NCI-H524 treated with DMSO at 0.1 percent for 48 hours (cell line): ENCODE measurements around the gene WDFY1.

Source experiments
- DNase-seq: peaks from one replicate; lab custom pipeline; 2025; lab: John Stamatoyannopoulos, UW

WDFY1 gene

GRCh38 chr2:223856584-223856983, 88.6 kb downstream of the WDFY1 start:
- DNase-seq: no peak

DNA sequence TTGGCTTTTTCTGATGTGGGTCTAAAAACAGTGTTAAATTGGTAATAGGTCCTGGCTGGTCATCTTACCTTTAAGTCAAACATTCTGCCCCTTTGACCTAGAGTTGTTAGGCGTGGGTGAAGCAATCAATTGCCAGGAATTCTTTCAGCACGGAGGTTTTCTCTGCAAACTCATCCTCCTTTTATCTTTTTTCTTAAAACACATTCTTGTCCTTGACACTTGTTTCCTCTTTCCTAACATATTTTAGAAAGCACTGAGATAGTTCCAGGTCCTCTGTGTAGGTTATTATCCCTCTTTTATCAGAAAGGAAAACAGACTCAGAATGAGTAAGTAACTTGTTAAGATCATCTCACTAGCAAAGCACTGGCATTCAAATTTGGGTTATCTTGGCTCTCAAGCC, 89.1 kb downstream of the WDFY1 start:
- DNase-seq: no peak

DNA sequence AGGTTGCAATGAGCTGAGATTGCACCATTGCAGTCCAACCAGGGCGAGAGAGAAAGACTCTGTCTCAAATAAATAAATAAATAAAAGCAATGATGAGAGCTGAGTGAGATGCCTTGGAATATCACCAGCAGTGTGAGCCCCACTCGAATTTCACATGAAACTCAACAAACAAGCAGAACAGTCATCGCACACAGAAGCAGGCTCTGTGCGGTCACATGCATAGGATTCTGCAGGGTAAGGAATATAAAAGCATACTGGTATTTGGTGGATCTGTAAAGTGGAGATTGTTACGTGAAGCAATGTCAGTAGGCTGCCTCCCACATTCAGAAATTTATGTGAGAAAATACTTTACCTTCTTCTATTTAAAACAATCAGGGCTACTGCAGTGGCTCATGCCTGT, 89.7 kb downstream of the WDFY1 start:
- no peak for DNase-seq

DNA sequence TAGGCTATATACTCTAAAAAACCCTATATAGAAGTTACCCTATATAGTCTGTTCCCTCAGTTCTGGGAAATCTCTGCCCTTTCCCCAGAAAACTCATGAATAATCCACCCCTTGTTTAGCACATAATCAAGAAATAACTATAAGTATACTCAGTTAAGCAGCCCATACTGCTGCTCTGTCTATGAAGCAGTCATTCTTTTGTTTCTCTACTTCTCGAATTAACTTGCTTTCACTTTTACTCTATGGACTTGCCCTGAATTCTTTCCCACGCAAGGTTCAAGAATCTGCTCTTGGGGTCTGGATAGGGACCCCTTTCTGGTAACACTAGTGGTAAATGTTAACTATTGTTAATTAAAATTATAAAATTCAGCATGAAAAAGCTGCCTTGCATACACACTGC, 90.4 kb downstream of the WDFY1 start:
- no peak for DNase-seq

DNA sequence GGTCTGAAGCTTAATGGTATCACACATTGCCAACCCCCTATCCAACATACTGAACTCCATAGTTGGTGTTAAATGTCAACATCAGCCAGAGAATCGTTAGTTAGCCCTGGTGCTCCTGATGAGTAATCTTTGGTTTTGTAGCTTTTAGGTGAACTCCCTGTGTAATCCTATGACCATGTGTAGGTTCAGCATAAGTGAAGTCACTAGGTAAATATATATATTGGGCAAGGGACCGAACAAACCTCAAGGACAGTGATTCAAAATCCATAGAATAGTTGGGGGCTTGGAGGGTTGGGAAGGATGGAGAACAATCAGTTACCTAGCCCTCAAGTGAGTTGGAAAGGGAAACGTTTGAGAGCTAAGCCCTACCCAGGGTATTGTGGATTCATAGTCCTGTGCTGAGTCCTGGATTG, 91.7 kb downstream of the WDFY1 start:
- DNase-seq: no peak

GRCh38 chr2:223852281-223852795, 92.8 kb downstream of the WDFY1 start:
- DNase-seq: no peak

DNA sequence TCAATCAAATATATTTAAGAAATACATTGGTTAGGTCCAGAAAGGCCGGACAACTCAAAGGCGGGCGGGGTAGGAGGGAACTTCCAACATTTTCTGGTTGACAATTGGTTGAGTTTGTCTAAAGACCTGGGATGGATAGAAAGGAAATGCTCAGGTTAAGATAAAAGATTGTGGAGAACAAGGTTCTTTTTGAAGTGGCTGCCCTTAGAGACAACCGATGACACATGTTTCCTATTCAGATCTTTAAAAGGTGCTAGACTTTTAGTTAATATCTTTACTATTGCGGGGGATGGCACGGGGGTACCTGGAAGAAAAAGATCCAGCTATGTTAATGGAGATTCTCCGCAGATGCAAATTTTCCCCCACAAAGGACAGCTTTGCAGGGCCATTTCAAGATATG, 97.7 kb downstream of the WDFY1 start:
- DNase-seq: no peak

- no peak for DNase-seq
Measured at GRCh38 chr2:223846515-223846914, 98.6 kb downstream of the WDFY1 start.

DNA sequence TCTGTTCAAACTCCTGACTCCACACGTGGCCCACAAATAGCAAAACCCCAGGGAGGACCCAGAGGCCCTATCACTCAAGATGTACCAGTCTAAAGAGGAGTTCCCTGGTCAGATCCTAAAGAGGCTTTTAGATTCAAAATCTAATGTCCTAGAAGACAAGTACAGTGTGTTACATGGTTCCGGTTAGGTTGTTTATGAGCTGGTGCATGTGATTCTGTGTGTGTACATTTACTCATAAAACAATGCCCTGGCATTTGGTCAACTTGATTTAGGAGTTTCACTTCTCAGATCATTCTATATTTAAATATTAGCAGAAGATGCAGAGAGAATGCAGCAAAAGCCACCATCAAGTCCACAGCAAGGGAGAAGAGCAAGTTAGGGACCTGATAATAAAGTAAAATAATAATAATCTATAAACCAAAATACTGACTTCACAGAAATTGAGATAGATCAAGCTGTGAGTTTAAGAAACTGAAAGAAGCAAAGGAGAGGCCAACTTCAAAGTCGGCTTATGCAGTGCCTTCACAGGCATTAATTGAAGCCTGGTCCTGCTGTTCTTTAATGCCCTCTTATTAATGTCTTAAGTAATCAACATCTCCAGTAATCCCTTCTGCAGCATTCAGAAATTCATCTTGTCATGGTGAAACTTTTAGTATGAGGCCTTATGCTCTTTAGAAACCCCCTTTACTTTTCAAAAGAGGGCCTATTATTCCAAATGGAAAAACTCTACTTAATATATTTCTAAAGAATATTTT, 103.5 kb downstream of the WDFY1 start:
- DNase-seq: peak; percentile 61

- DNase-seq: no peak
Measured at GRCh38 chr2:223837287-223838061, 107.7 kb downstream of the WDFY1 start, which contains the start of gene AP1S3. Gene AP1S3, minus strand, starts transcription at chr2:223837582. Its CDS starts 132 bp downstream, at chr2:223837450.

- no peak for DNase-seq
Measured at GRCh38 chr2:223835701-223836532, 109.2 kb downstream of the WDFY1 start.

- DNase-seq: no peak
Measured at GRCh38 chr2:223834431-223834830, 110.7 kb downstream of the WDFY1 start.

GRCh38 chr2:223832241-223832903, 112.8 kb downstream of the WDFY1 start:
- no peak for DNase-seq

DNA sequence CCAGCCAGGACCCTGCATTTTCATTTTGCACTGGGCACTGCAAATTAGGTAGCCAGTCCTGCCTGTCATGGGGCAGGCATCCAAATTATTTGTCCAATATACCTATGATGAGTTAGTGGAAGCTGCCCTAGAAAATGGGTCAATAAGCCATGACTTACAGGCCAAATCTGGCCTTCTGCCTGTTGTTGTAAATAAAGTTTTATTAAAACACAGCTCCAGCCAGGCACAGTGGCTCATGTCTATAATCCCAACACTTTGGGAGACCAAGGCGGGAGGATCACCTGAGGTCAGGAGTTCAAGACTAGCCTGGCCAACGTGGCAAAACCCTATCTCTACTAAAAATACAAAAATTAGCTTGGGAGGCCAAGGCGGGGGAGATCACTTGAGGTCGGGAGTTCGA, 116.0 kb downstream of the WDFY1 start:
- DNase-seq: no peak

DNA sequence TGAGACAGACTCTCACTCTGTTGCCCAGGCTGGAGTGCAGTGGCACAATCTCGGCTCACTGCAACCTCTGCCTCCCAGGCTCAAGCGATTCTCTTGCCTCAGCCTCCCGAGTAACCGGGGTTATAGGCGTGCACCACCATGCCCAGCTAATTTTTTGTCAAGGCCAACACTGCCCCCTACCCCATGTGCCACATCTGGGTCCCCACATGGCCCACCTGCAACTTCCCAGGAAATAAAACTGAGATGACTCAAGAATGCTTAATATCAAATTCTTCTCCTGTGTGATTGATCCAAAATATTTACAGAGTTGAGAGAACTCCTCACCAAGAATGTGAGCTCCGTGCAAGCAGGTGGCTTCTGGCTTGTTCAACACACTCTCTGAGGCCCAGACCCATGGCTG, 116.8 kb downstream of the WDFY1 start:
- DNase-seq: no peak

GRCh38 chr2:223826995-223827394, 118.1 kb downstream of the WDFY1 start:
- no peak for DNase-seq
